ENCODE data around the gene DNAH2. TPM values are rescaled to one million over a fixed set of nuclear protein-coding genes. Genes with fewer than 3 reads are reported as not detected.
"Not testable (repeated sequence)": the region's sequence is repeated elsewhere in the genome, so short reads cannot be mapped to it uniquely, and the experiment has no call there.

Gene DNAH2
- total RNA-seq, 2 experiments from 2014 or later, result not detected

GRCh38 chr17:7806587-7806986 is 89.0 kb downstream of the DNAH2 start:
- Histone ChIP-seq H3K79me2 (ENCODE audit: insufficient read depth, low read depth, low read length) (no peaks in the 10 kb centered on the region), H3K27ac (ENCODE audit: low read depth, low read length, poor library complexity, severe bottlenecking) (no peak overlapping the region), H3K9me2 (ENCODE audit: insufficient read depth, low read length) (no peaks in the 10 kb centered on the region), H3K9me3 (ENCODE audit: low read length) (no peaks in the 10 kb centered on the region), H3K4me3 (ENCODE audit: low read depth, low read length, poor library complexity, severe bottlenecking) (no peak overlapping the region), H2AFZ (ENCODE audit: low read length) (no peak overlapping the region), H4K20me1 (ENCODE audit: insufficient read depth, low read length) (no peaks in the 10 kb centered on the region), H3K4me1 (ENCODE audit: insufficient read depth, low read length, poor library complexity, severe bottlenecking) (no peaks in the 10 kb centered on the region), H3K4me2 (ENCODE audit: low read length) (no peak overlapping the region), H3K36me3 (ENCODE audit: insufficient read depth, low read length) (no peaks in the 10 kb centered on the region)
- DNase-seq (ENCODE audit: low spot score), result no peak
- CTCF ChIA-PET (ENCODE audit: unreplicated experiment), result no interaction called here
- TF ChIP-seq CTCF (conservative IDR thresholded peaks at IDR 0.05; ENCODE audit: low read length) (no peak), EZH2phosphoT487 (IDR thresholded peaks at IDR 0.05; ENCODE audit: borderline replicate concordance, low read depth, low read length) (no peak)
- POLR2A ChIA-PET, result no interaction called here
- intact Hi-C loops (cut with micrococcal nuclease; ENCODE audit: unreplicated experiment), result no loop called here
- no TSS peak for BruUV-seq (replicated peaks)

GRCh38 chr17:7807206-7807605 is 89.7 kb downstream of the DNAH2 start:
- Histone ChIP-seq H3K9me2 (ENCODE audit: insufficient read depth, low read length) (no peaks in the 10 kb centered on the region), H3K4me2 (ENCODE audit: low read length) (no peak overlapping the region), H3K36me3 (ENCODE audit: insufficient read depth, low read length) (no peaks in the 10 kb centered on the region), H4K20me1 (ENCODE audit: insufficient read depth, low read length) (no peaks in the 10 kb centered on the region), H3K9me3 (ENCODE audit: low read length) (no peaks in the 10 kb centered on the region), H3K79me2 (ENCODE audit: insufficient read depth, low read depth, low read length) (no peaks in the 10 kb centered on the region), H3K27ac (ENCODE audit: low read depth, low read length, poor library complexity, severe bottlenecking) (no peak overlapping the region), H3K4me1 (ENCODE audit: insufficient read depth, low read length, poor library complexity, severe bottlenecking) (no peaks in the 10 kb centered on the region), H3K4me3 (ENCODE audit: low read depth, low read length, poor library complexity, severe bottlenecking) (no peak overlapping the region), H2AFZ (ENCODE audit: low read length) (no peak overlapping the region)
- BruUV-seq (replicated peaks), result no TSS peak
- TF ChIP-seq CTCF (conservative IDR thresholded peaks at IDR 0.05; ENCODE audit: low read length), result no peak
- TF ChIP-seq EZH2phosphoT487 (IDR thresholded peaks at IDR 0.05; ENCODE audit: borderline replicate concordance, low read depth, low read length), result no peak
- DNase-seq (ENCODE audit: low spot score), result no peak
- intact Hi-C loops (cut with micrococcal nuclease; ENCODE audit: unreplicated experiment), result no loop called here
- POLR2A ChIA-PET, result no interaction called here
- CTCF ChIA-PET (ENCODE audit: unreplicated experiment), result no interaction called here

- H3K4me2 ChIP-seq (ENCODE audit: low read length), result no peak overlapping the region
- H3K79me2 ChIP-seq (ENCODE audit: insufficient read depth, low read depth, low read length), result no peaks in the 10 kb centered on the region
- intact Hi-C loops (cut with micrococcal nuclease; ENCODE audit: unreplicated experiment), result no loop called here
- no peaks in the 10 kb centered on the region for H3K9me3 ChIP-seq (ENCODE audit: low read length)
- ChIA-PET POLR2A (no interaction called here), CTCF (ENCODE audit: unreplicated experiment) (no interaction called here)
- DNase-seq (ENCODE audit: low spot score), result no peak
- no peak overlapping the region for H2AFZ ChIP-seq (ENCODE audit: low read length)
- BruUV-seq (replicated peaks), result no TSS peak
- H3K9me2 ChIP-seq (ENCODE audit: insufficient read depth, low read length), result no peaks in the 10 kb centered on the region
- TF ChIP-seq EZH2phosphoT487 (IDR thresholded peaks at IDR 0.05; ENCODE audit: borderline replicate concordance, low read depth, low read length) (no peak), CTCF (conservative IDR thresholded peaks at IDR 0.05; ENCODE audit: low read length) (no peak)
- H3K4me3 ChIP-seq (ENCODE audit: low read depth, low read length, poor library complexity, severe bottlenecking), result no peak overlapping the region
- no peaks in the 10 kb centered on the region for H4K20me1 ChIP-seq (ENCODE audit: insufficient read depth, low read length)
- H3K4me1 ChIP-seq (ENCODE audit: insufficient read depth, low read length, poor library complexity, severe bottlenecking), result no peaks in the 10 kb centered on the region
- no peaks in the 10 kb centered on the region for H3K36me3 ChIP-seq (ENCODE audit: insufficient read depth, low read length)
- H3K27ac ChIP-seq (ENCODE audit: low read depth, low read length, poor library complexity, severe bottlenecking), result no peak overlapping the region
Observed at GRCh38 chr17:7809086-7809790, 91.7 kb downstream of the DNAH2 start.

GRCh38 chr17:7809791-7810343 is 92.3 kb downstream of the DNAH2 start:
- BruUV-seq (replicated peaks); H3K4me1 ChIP-seq (ENCODE audit: insufficient read depth, low read length, poor library complexity, severe bottlenecking); DNase-seq (ENCODE audit: low spot score); H3K27ac ChIP-seq (ENCODE audit: low read depth, low read length, poor library complexity, severe bottlenecking); H3K36me3 ChIP-seq (ENCODE audit: insufficient read depth, low read length); CTCF ChIA-PET (ENCODE audit: unreplicated experiment); H3K79me2 ChIP-seq (ENCODE audit: insufficient read depth, low read depth, low read length); H2AFZ ChIP-seq (ENCODE audit: low read length); H3K4me3 ChIP-seq (ENCODE audit: low read depth, low read length, poor library complexity, severe bottlenecking); H3K9me2 ChIP-seq (ENCODE audit: insufficient read depth, low read length); H3K4me2 ChIP-seq (ENCODE audit: low read length); H3K9me3 ChIP-seq (ENCODE audit: low read length); H4K20me1 ChIP-seq (ENCODE audit: insufficient read depth, low read length): not testable (repeated sequence)
- POLR2A ChIA-PET, result interaction anchor here (0.7 kb wide), 2 partner anchors 20 to 1887 kb away, joined by 3 to 5 read pairs; no protein-coding TSS in a partner anchor
- intact Hi-C loops (cut with micrococcal nuclease; ENCODE audit: unreplicated experiment), result loop anchor here (10.0 kb wide), 1 partner anchor 65 kb away; no protein-coding TSS in a partner anchor
